ENCODE measurements around the gene GAB3.

Gene GAB3

GRCh38 chrX:154779261-154779660, 28.4 kb upstream of the GAB3 start:
- Histone ChIP-seq H3K4me1 (ENCODE audit: control insufficient read depth, insufficient read depth, low read length) (no peaks in the 10 kb centered on the region), H3K36me3 (ENCODE audit: control insufficient read depth in 2 of 2, insufficient read depth in 2 of 2, low read length in 2 of 2) (peaks cover 19 to 33% of the 10 kb centered on the region in 2 donors)

GRCh38 chrX:154776753-154777152, 25.9 kb upstream of the GAB3 start:
- H3K27ac ChIP-seq (ENCODE audit: low read length): no peak overlapping the region
- no peaks in the 10 kb centered on the region for H3K4me1 ChIP-seq (ENCODE audit: control insufficient read depth, insufficient read depth, low read length)
- peaks cover 24 to 38% of the 10 kb centered on the region in 2 donors for H3K36me3 ChIP-seq (ENCODE audit: control insufficient read depth in 2 of 2, insufficient read depth in 2 of 2, low read length in 2 of 2)

More at GRCh38 chrX:154779261-154779660, 28.4 kb upstream of the GAB3 start:
- no peaks in the 10 kb centered on the region for H3K9me3 ChIP-seq (ENCODE audit: control insufficient read depth in 2 of 2, low read length in 2 of 2)
- H3K4me3 ChIP-seq (ENCODE audit: low read length in 2 of 2): no peak overlapping the region
- H3K27ac ChIP-seq (ENCODE audit: low read length): no peak overlapping the region
- H3K27me3 ChIP-seq (ENCODE audit: control insufficient read depth in 1 of 2, insufficient read depth in 2 of 2, low read length in 2 of 2): no peaks in the 10 kb centered on the region
- no peak overlapping the region for H3K9ac ChIP-seq (ENCODE audit: low read length in 2 of 2)

GRCh38 chrX:154775419-154776349, 24.8 kb upstream of the GAB3 start:
- peaks cover 24 to 36% of the 10 kb centered on the region in 2 donors for H3K36me3 ChIP-seq (ENCODE audit: control insufficient read depth in 2 of 2, insufficient read depth in 2 of 2, low read length in 2 of 2)
- H3K9ac ChIP-seq (ENCODE audit: low read length in 2 of 2): no peak overlapping the region
- no peaks in the 10 kb centered on the region for H3K4me1 ChIP-seq (ENCODE audit: control insufficient read depth, insufficient read depth, low read length)
- H3K4me3 ChIP-seq (ENCODE audit: low read length in 2 of 2): no peak overlapping the region
- H3K27me3 ChIP-seq (ENCODE audit: control insufficient read depth in 1 of 2, insufficient read depth in 2 of 2, low read length in 2 of 2): no peaks in the 10 kb centered on the region
- H3K27ac ChIP-seq (ENCODE audit: low read length): no peak overlapping the region
- H3K9me3 ChIP-seq (ENCODE audit: control insufficient read depth in 2 of 2, low read length in 2 of 2): no peaks in the 10 kb centered on the region

More at GRCh38 chrX:154776753-154777152, 25.9 kb upstream of the GAB3 start:
- Histone ChIP-seq H3K4me3 (ENCODE audit: low read length in 2 of 2) (no peak overlapping the region), H3K9me3 (ENCODE audit: control insufficient read depth in 2 of 2, low read length in 2 of 2) (no peaks in the 10 kb centered on the region), H3K9ac (ENCODE audit: low read length in 2 of 2) (no peak overlapping the region), H3K27me3 (ENCODE audit: control insufficient read depth in 1 of 2, insufficient read depth in 2 of 2, low read length in 2 of 2) (no peaks in the 10 kb centered on the region)

GRCh38 chrX:154774622-154775021, 23.7 kb upstream of the GAB3 start:
- Histone ChIP-seq H3K4me3 (ENCODE audit: low read length in 2 of 2) (no peak overlapping the region), H3K27ac (ENCODE audit: low read length) (no peak overlapping the region), H3K27me3 (ENCODE audit: control insufficient read depth in 1 of 2, insufficient read depth in 2 of 2, low read length in 2 of 2) (no peaks in the 10 kb centered on the region), H3K9ac (ENCODE audit: low read length in 2 of 2) (no peak overlapping the region), H3K9me3 (ENCODE audit: control insufficient read depth in 2 of 2, low read length in 2 of 2) (no peaks in the 10 kb centered on the region), H3K4me1 (ENCODE audit: control insufficient read depth, insufficient read depth, low read length) (no peaks in the 10 kb centered on the region), H3K36me3 (ENCODE audit: control insufficient read depth in 2 of 2, insufficient read depth in 2 of 2, low read length in 2 of 2) (peaks cover 24 to 36% of the 10 kb centered on the region in 2 donors)

- Histone ChIP-seq H3K9ac (ENCODE audit: low read length in 2 of 2) (peak within 1 kb of the TSS; percentile 60 to 64), H3K4me1 (ENCODE audit: control insufficient read depth, insufficient read depth, low read length) (peaks cover 11% of the 10 kb centered on the region), H3K27ac (ENCODE audit: low read length) (no peak within 1 kb of the TSS), H3K4me3 (ENCODE audit: low read length in 2 of 2) (peak within 1 kb of the TSS; percentile 79 to 90), H3K27me3 (ENCODE audit: control insufficient read depth in 1 of 2, insufficient read depth in 2 of 2, low read length in 2 of 2) (no peaks in the 10 kb centered on the region), H3K36me3 (ENCODE audit: control insufficient read depth in 2 of 2, insufficient read depth in 2 of 2, low read length in 2 of 2) (peaks cover 7 to 10% of the 10 kb centered on the region in 2 donors), H3K9me3 (ENCODE audit: control insufficient read depth in 2 of 2, low read length in 2 of 2) (peaks cover 0 to 2% of the 10 kb centered on the region in 2 donors)
Measured at GRCh38 chrX:154762537-154763296, 11.8 kb upstream of the GAB3 start, which contains the start of gene DKC1. DKC1 (plus strand) TSS chrX:154762864; CDS start chrX:154762966, 102 bp downstream.

- Histone ChIP-seq H3K4me1 (ENCODE audit: control insufficient read depth, insufficient read depth, low read length) (peaks cover 11% of the 10 kb centered on the region), H3K36me3 (ENCODE audit: control insufficient read depth in 2 of 2, insufficient read depth in 2 of 2, low read length in 2 of 2) (peaks cover 5 to 8% of the 10 kb centered on the region in 2 donors), H3K4me3 (ENCODE audit: low read length in 2 of 2) (peak overlapping the region; percentile 29 to 79), H3K9ac (ENCODE audit: low read length in 2 of 2) (peak overlapping the region; percentile 36 to 58), H3K27ac (ENCODE audit: low read length) (no peak overlapping the region), H3K27me3 (ENCODE audit: control insufficient read depth in 1 of 2, insufficient read depth in 2 of 2, low read length in 2 of 2) (no peaks in the 10 kb centered on the region), H3K9me3 (ENCODE audit: control insufficient read depth in 2 of 2, low read length in 2 of 2) (peaks cover 0 to 2% of the 10 kb centered on the region in 2 donors)
Measured at GRCh38 chrX:154761977-154762536, 11.2 kb upstream of the GAB3 start.

- H3K4me1 ChIP-seq (ENCODE audit: control insufficient read depth, insufficient read depth, low read length): peaks cover 10% of the 10 kb centered on the region
- no peaks in the 10 kb centered on the region for H3K36me3 ChIP-seq (ENCODE audit: control insufficient read depth in 2 of 2, insufficient read depth in 2 of 2, low read length in 2 of 2)
- no peak overlapping the region for H3K27ac ChIP-seq (ENCODE audit: low read length)
- peaks cover 0 to 2% of the 10 kb centered on the region in 2 donors for H3K9me3 ChIP-seq (ENCODE audit: control insufficient read depth in 2 of 2, low read length in 2 of 2)
- no peak overlapping the region for H3K9ac ChIP-seq (ENCODE audit: low read length in 2 of 2)
- H3K27me3 ChIP-seq (ENCODE audit: control insufficient read depth in 1 of 2, insufficient read depth in 2 of 2, low read length in 2 of 2): no peaks in the 10 kb centered on the region
- no peak overlapping the region for H3K4me3 ChIP-seq (ENCODE audit: low read length in 2 of 2)
Measured at GRCh38 chrX:154758696-154759095, 7.8 kb upstream of the GAB3 start.

GRCh38 chrX:154751669-154752271, 893 bp upstream of the GAB3 start:
- Histone ChIP-seq H3K27me3 (ENCODE audit: control insufficient read depth in 1 of 2, insufficient read depth in 2 of 2, low read length in 2 of 2) (peaks cover 0 to 2% of the 10 kb centered on the region in 2 donors), H3K27ac (ENCODE audit: low read length) (no peak overlapping the region), H3K9ac (ENCODE audit: low read length in 2 of 2) (no peak overlapping the region), H3K4me3 (ENCODE audit: low read length in 2 of 2) (no peak overlapping the region), H3K9me3 (ENCODE audit: control insufficient read depth in 2 of 2, low read length in 2 of 2) (peaks cover 0 to 2% of the 10 kb centered on the region in 2 donors), H3K4me1 (ENCODE audit: control insufficient read depth, insufficient read depth, low read length) (peaks cover 9% of the 10 kb centered on the region), H3K36me3 (ENCODE audit: control insufficient read depth in 2 of 2, insufficient read depth in 2 of 2, low read length in 2 of 2) (no peaks in the 10 kb centered on the region)

- Histone ChIP-seq H3K27ac (ENCODE audit: low read length) (no peak overlapping the region), H3K9me3 (ENCODE audit: control insufficient read depth in 2 of 2, low read length in 2 of 2) (peaks cover 0 to 2% of the 10 kb centered on the region in 2 donors), H3K27me3 (ENCODE audit: control insufficient read depth in 1 of 2, insufficient read depth in 2 of 2, low read length in 2 of 2) (peaks cover 0 to 2% of the 10 kb centered on the region in 2 donors)
Measured at GRCh38 chrX:154751203-154751668, 359 bp upstream of the GAB3 start.

GRCh38 chrX:154749856-154750255, 1.0 kb downstream of the GAB3 start:
- peak overlapping the region; percentile 74 to 80 for H3K4me3 ChIP-seq (ENCODE audit: low read length in 2 of 2)
- H3K9me3 ChIP-seq (ENCODE audit: control insufficient read depth in 2 of 2, low read length in 2 of 2): peaks cover 0 to 2% of the 10 kb centered on the region in 2 donors
- H3K9ac ChIP-seq (ENCODE audit: low read length in 2 of 2): peak overlapping the region in 1 of 2 donors; percentile 64
- peaks cover 0 to 2% of the 10 kb centered on the region in 2 donors for H3K27me3 ChIP-seq (ENCODE audit: control insufficient read depth in 1 of 2, insufficient read depth in 2 of 2, low read length in 2 of 2)
- H3K27ac ChIP-seq (ENCODE audit: low read length): no peak overlapping the region
- no peaks in the 10 kb centered on the region for H3K36me3 ChIP-seq (ENCODE audit: control insufficient read depth in 2 of 2, insufficient read depth in 2 of 2, low read length in 2 of 2)
- H3K4me1 ChIP-seq (ENCODE audit: control insufficient read depth, insufficient read depth, low read length): peaks cover 9% of the 10 kb centered on the region

More at GRCh38 chrX:154751203-154751668, 359 bp upstream of the GAB3 start:
- Histone ChIP-seq H3K4me3 (ENCODE audit: low read length in 2 of 2) (peak overlapping the region in 1 of 2 donors; percentile 74), H3K9ac (ENCODE audit: low read length in 2 of 2) (no peak overlapping the region), H3K36me3 (ENCODE audit: control insufficient read depth in 2 of 2, insufficient read depth in 2 of 2, low read length in 2 of 2) (no peaks in the 10 kb centered on the region), H3K4me1 (ENCODE audit: control insufficient read depth, insufficient read depth, low read length) (peaks cover 9% of the 10 kb centered on the region)
